Hematopoietic multipotent progenitor cell treated with erythropoietin and hydrocortisone succinate and interleukin-3 and kit ligand, for 6 days (in vitro differentiated cells): ENCODE results near the gene CSPG5.

Source experiments
- DNase-seq: peaks from one replicate; pipeline ENCODE4 v3.0.0-alpha.2; 2015

The CSPG5 gene

DNA sequence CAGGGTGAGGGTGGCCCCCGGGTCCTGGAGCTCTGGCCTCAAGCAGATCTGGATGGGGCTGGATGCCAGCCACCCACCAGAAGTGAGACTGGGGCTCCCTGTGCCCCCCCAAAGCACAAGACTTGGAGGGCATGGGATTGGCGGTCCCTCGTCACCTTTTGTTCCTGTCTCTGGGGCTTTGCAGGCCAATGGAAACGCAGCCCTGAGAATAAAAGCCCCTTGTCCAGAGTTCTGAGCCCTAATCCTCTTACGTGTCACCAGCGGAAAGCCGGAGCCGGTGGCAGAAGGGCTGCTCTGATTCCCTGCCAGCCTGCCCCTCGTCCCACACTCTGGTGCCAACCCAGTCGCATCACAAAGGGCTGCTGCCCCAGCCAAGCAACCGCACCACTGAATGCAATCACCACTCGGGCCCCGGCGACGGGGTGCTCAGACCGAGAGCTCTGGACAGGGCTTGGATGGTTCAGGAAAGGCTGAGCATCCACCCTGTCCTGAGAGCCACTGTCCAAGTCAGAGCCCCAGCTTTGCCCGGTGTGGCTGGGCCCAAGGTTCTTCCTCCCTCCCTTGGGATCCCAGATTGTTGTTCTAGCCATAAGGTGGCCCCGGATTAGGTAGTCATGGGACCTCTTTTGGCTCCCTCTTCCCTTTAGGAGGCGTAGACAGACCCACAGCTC is 42.3 kb downstream of the CSPG5 start:
- DNase-seq = no peak

- no peak for DNase-seq
These were observed 44.6 kb downstream of the CSPG5 start for GRCh38 chr3:47533996-47534454.

- DNase-seq = no peak
These were observed 45.2 kb downstream of the CSPG5 start for GRCh38 chr3:47533481-47533880.

DNA sequence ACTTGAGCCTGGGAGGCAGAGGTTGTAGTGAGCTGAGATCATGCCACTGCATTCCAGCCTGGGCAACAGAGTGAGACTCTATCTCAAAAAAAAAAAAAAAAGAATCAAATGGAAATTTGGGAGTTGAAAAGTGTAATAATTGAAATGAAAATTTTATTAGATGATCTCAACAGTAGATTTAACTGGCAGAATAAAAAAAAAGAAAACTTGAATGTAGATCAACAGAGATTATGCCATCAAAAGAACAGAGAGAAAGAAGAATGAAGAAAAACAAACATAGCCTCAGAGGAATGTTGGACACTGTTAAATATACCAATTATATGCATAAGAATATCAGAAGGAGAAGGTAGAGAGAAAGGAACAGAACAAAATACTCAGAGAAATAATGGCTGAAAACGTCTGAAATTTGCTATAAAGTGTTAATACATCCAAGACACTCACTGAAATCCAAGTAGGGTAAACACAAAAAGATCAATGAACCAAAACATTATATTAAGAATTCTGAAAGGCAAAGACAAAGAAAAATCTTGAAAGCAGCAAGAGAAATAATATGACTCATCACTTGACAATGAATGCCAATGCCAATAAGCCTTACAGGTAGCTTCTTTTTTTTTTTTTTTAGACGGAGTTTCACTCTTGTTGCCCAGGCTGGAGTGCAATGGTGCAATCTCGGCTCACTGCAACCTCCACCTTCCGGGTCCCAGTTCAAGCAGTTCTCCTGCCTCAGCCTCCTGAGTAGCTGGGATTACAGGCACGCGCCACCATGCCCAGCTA is 50.5 kb downstream of the CSPG5 start:
- DNase-seq = no peak

- DNase-seq = no peak
These were observed 53.0 kb downstream of the CSPG5 start for GRCh38 chr3:47525617-47526016.

GRCh38 chr3:47523310-47524073 is 55.2 kb downstream of the CSPG5 start:
- DNase-seq = no peak

GRCh38 chr3:47522082-47522987 is 56.3 kb downstream of the CSPG5 start:
- peak; percentile 97 for DNase-seq

DNA sequence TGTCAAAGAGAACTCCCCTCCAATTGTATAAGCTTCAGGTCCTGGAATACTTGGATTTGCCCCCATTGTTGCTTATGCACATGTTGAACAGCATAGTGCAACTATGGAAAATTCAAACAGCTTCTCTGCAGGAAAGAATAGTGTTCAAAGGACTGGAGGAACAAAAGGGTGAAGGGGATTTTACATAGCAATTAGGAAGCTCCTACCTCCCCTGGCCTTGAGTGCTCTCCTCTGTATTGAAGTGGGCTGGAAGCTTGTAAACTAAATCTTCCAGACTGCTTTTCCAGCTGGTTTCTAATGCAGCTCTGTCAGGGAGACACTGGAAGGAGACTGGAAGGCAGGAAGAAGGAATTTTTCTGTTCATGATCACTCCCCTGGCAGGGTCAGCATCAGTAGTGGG is 57.9 kb downstream of the CSPG5 start:
- DNase-seq = no peak

DNA sequence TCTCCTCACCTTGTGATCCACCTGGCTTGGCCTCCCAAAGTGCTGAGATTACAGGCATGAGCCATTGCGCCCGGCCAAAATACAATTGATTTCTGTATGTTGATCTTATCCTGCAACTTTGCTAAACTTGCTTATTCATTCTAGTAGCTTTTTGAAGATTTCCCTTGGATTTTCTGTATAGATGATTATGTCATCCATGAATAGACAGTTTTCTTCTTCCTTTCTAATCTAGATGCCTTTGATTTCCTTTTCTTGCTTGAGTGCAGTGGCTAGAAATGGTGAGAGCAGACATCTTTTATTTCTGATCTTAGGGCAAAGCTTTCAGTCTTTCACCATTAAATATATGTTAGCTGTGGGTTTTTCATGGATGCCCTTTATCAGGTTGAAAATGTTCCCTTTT is 60.7 kb downstream of the CSPG5 start:
- no peak for DNase-seq

- no peak for DNase-seq
These were observed 62.8 kb downstream of the CSPG5 start for GRCh38 chr3:47515864-47516319.

DNA sequence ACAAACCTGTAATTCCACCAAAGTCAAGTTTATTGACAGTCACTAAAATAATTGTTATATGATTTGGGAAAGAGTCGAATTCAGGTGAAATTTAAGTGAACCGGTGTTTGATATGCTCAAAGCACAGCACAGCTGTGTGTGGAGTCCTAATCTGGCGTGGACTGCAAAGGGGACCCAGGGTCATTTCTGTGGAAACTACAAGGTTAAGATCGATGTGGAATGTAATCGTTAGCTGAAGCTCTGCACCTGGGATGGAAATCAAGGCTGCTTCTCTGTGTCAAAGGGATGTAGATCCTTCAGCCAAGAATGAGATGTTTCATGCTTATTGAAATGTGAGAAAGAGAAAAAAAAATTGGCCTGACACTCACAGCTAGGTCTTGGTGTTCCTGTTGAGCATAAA is 63.6 kb downstream of the CSPG5 start:
- no peak for DNase-seq

GRCh38 chr3:47513125-47513929 is 65.3 kb downstream of the CSPG5 start, which contains the start of gene ELP6:
Gene ELP6 (minus strand): TSS chr3:47513712. CDS start chr3:47513590, 122 bp downstream.
- DNase-seq = peak; percentile 98

DNA sequence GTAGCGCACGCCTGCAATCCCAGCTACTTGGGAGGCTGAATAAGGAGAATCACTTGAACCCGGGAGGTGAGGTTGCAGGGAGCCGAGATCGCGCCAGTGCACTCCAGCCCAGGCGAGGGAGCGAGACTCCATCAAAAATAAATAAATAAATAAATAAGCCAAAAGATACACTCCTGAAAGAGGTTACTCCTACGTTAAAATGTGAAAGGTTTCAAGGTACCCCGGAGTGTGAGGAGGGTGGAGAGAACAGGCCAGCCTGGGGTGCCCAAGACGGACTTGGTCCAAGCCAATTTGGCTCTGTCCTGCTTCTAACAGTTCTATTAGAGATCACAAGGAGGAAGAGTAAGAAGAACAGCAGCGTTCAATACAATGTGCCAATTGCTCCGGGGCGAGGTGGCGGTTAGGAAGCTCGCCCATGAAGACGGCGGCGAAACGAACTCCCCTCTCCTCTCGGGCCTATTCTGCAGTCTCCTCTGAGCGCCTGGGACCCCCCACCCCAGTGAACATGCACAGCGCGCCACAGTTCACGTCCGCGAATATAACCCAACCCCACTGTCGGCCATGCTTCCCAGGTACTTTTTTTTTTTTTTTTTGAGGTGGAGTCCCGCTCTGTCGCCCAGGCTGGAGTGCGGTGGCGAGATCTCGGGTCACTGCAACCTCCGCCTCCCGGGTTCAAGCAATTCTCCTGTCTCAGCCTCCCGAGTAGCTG is 66.1 kb downstream of the CSPG5 start:
- peak; percentile 39 for DNase-seq
